ENCODE results near the gene SLC36A4. TPM values are rescaled to one million over a fixed set of nuclear protein-coding genes. Genes with fewer than 3 reads are reported as not detected.

SLC36A4 gene
- total RNA-seq, 1 donor: 18.1 TPM

DNA sequence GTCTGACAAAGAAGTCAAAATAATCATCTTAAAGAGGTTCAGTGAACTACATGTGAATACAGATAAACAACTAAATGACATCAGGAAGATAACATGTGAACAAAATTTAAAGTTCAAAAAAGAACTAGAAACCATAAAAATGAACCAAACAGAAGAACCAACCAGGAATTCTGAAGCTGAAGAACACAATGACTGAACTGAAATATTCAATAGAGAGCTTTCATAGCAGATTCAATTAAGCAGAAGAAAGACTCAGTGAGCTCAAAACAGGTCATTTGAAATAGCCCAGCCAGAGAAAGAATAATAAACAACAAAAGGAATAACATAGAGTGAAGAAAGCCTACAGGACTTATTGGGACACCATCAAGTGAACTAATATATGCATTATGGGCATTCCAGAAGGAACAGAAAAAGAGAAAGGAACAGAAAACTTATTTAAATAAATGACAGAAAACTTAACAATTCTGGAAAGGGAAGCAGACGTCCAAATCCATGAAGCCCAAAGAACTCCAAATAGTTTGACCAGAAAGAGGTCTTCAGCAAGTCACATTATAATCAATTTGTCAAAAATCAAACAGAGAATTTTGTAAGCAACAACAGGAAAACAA, 11.0 kb upstream of the SLC36A4 start:
- TF ChIP-seq, protein P1, sequence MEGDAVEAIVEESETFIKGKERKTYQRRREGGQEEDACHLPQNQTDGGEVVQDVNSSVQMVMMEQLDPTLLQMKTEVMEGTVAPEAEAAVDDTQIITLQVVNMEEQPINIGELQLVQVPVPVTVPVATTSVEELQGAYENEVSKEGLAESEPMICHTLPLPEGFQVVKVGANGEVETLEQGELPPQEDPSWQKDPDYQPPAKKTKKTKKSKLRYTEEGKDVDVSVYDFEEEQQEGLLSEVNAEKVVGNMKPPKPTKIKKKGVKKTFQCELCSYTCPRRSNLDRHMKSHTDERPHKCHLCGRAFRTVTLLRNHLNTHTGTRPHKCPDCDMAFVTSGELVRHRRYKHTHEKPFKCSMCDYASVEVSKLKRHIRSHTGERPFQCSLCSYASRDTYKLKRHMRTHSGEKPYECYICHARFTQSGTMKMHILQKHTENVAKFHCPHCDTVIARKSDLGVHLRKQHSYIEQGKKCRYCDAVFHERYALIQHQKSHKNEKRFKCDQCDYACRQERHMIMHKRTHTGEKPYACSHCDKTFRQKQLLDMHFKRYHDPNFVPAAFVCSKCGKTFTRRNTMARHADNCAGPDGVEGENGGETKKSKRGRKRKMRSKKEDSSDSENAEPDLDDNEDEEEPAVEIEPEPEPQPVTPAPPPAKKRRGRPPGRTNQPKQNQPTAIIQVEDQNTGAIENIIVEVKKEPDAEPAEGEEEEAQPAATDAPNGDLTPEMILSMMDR (IDR thresholded peaks at IDR 0.05; ENCODE audit: extremely low read depth, low read depth, low read length): no peak
- no peaks in the 10 kb centered on the region for H3K27me3 ChIP-seq (ENCODE audit: insufficient read depth, low read length)
- no peak overlapping the region for H3K4me2 ChIP-seq (ENCODE audit: insufficient read depth, low read length)
- H2AFZ ChIP-seq (ENCODE audit: low read length): no peak overlapping the region
- no peaks in the 10 kb centered on the region for H3K79me2 ChIP-seq (ENCODE audit: insufficient read depth, low read length)
- no peaks in the 10 kb centered on the region for H3K9me3 ChIP-seq (ENCODE audit: low read depth, low read length)
- H3K36me3 ChIP-seq (ENCODE audit: insufficient read depth, low read length): no peaks in the 10 kb centered on the region
- no peak overlapping the region for H3K4me3 ChIP-seq (ENCODE audit: insufficient read depth, low read length)
- no peaks in the 10 kb centered on the region for H3K4me1 ChIP-seq (ENCODE audit: insufficient read depth, low read length)
- H4K20me1 ChIP-seq (ENCODE audit: insufficient read depth, low read length): no peaks in the 10 kb centered on the region
- DNase-seq (ENCODE audit: insufficient read length, low spot score, missing footprints): no peak
- H3K27ac ChIP-seq (ENCODE audit: low read depth, low read length): no peak overlapping the region

DNA sequence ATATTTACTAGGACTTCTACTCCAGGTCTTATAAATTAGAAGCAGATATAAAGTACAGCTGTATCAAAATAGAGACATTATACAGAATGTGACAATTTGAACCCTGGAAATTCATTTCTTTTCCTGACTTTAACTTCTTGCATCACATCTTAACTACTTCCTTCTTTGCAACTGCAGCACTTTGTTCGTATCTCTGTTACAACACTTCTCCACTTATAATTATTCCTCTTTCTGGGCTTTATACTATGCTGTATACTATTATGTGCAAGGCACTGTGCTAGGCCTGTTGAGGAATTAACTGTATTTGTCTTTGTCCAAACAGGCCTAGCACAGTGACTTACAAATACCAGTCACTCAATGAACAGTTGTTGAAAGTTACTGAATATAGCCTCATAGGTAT, 1.8 kb upstream of the SLC36A4 start:
- no peak overlapping the region for H3K4me3 ChIP-seq (ENCODE audit: insufficient read depth, low read length)
- no peaks in the 10 kb centered on the region for H3K36me3 ChIP-seq (ENCODE audit: insufficient read depth, low read length)
- no peaks in the 10 kb centered on the region for H3K27me3 ChIP-seq (ENCODE audit: insufficient read depth, low read length)
- DNase-seq (ENCODE audit: insufficient read length, low spot score, missing footprints): no peak
- H3K4me2 ChIP-seq (ENCODE audit: insufficient read depth, low read length): no peak overlapping the region
- no peaks in the 10 kb centered on the region for H3K9me3 ChIP-seq (ENCODE audit: low read depth, low read length)
- no peak overlapping the region for H2AFZ ChIP-seq (ENCODE audit: low read length)
- peaks cover 5% of the 10 kb centered on the region for H3K4me1 ChIP-seq (ENCODE audit: insufficient read depth, low read length)
- TF ChIP-seq, protein P1 (IDR thresholded peaks at IDR 0.05; ENCODE audit: extremely low read depth, low read depth, low read length): no peak
- peaks cover 24% of the 10 kb centered on the region for H3K79me2 ChIP-seq (ENCODE audit: insufficient read depth, low read length)
- H3K27ac ChIP-seq (ENCODE audit: low read depth, low read length): no peak overlapping the region
- peaks cover 3% of the 10 kb centered on the region for H4K20me1 ChIP-seq (ENCODE audit: insufficient read depth, low read length)

DNA sequence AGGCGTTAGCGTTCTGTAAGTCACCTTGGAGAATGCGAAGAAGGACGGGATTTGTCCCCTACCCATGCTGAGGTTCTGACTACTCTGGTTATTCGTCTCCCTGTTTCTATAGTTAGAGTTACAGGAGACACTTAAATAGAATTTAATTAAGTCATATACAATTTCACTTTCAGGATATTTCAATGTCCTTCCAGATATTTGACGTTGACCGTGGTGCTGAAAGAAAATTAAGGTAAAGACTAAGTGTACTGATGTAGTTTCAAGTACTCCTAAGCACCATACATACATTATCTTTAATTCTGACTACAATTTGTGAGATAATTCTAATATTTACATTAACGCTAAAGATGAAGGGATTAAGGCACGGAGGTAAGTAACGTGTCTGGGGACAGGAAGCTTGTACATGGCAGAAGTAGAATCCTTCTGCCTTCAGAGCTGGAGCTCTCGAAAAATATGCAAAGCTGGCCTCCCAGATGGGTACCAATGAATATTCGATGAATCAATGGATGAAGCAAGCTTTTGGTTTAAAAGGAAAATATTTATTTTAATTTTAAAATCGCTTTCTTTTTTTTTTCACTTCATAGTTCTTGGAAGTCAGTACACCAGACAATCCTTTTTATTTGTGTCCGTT, 539 bp upstream of the SLC36A4 start:
- DNase-seq (ENCODE audit: insufficient read length, low spot score, missing footprints): no peak
- peak overlapping the region; percentile 88 for H3K27ac ChIP-seq (ENCODE audit: low read depth, low read length)

More for the DNA sequence above, 539 bp upstream of the SLC36A4 start:
- Histone ChIP-seq H2AFZ (ENCODE audit: low read length) (peak overlapping the region; percentile 88), H3K4me1 (ENCODE audit: insufficient read depth, low read length) (peaks cover 5% of the 10 kb centered on the region), H3K36me3 (ENCODE audit: insufficient read depth, low read length) (no peaks in the 10 kb centered on the region), H3K9me3 (ENCODE audit: low read depth, low read length) (no peaks in the 10 kb centered on the region), H3K27me3 (ENCODE audit: insufficient read depth, low read length) (no peaks in the 10 kb centered on the region), H3K4me2 (ENCODE audit: insufficient read depth, low read length) (peak overlapping the region; percentile 100), H3K4me3 (ENCODE audit: insufficient read depth, low read length) (peak overlapping the region; percentile 79), H3K79me2 (ENCODE audit: insufficient read depth, low read length) (peaks cover 30% of the 10 kb centered on the region), H4K20me1 (ENCODE audit: insufficient read depth, low read length) (peaks cover 3% of the 10 kb centered on the region)
- TF ChIP-seq, protein P1 (IDR thresholded peaks at IDR 0.05; ENCODE audit: extremely low read depth, low read depth, low read length): no peak

Data from osteoblast (primary cell).